Liver (tissue), 3 donors: Measurements from ENCODE around the gene GATAD2B.
A peak's percentile ranks its signal among the peaks of the same experiment; 100 is the strongest.

Experiments used
- TAF1 ChIP-seq: conservative IDR thresholded peaks from 2 replicates; pipeline ENCODE4 v1.6.1; 2016; ENCODE audit warnings: antibody characterized with exemption, mild to moderate bottlenecking
- YY1 ChIP-seq: IDR thresholded peaks from 2 replicates; pipeline ENCODE4 v1.6.1; 2016; ENCODE audit warnings: antibody characterized with exemption, mild to moderate bottlenecking
- TF ChIP-seq, protein P1 (sequence below): IDR thresholded peaks from 2 replicates; pipeline ENCODE4 v1.6.1; 2016; ENCODE audit warnings: antibody characterized with exemption
- TF ChIP-seq, protein P2 (sequence below): fragments of 150-350 bp; IDR thresholded peaks from 2 replicates; pipeline ENCODE4 v1.5.1; 2017; ENCODE audit warnings: improper control_type of control experiment, low read depth, low read length; ENCODE audit not compliant: missing input control
- TF ChIP-seq, protein P3 (sequence below): IDR thresholded peaks from 2 replicates; pipeline ENCODE4 v1.6.1; 2016; ENCODE audit warnings: antibody characterized with exemption
- TF ChIP-seq, protein P4 (sequence below): IDR thresholded peaks from 2 replicates; pipeline ENCODE4 v1.6.1; 2016; ENCODE audit warnings: antibody characterized with exemption, mild to moderate bottlenecking
- donor health status: healthy.
- donor health status: healthy.

DNA sequence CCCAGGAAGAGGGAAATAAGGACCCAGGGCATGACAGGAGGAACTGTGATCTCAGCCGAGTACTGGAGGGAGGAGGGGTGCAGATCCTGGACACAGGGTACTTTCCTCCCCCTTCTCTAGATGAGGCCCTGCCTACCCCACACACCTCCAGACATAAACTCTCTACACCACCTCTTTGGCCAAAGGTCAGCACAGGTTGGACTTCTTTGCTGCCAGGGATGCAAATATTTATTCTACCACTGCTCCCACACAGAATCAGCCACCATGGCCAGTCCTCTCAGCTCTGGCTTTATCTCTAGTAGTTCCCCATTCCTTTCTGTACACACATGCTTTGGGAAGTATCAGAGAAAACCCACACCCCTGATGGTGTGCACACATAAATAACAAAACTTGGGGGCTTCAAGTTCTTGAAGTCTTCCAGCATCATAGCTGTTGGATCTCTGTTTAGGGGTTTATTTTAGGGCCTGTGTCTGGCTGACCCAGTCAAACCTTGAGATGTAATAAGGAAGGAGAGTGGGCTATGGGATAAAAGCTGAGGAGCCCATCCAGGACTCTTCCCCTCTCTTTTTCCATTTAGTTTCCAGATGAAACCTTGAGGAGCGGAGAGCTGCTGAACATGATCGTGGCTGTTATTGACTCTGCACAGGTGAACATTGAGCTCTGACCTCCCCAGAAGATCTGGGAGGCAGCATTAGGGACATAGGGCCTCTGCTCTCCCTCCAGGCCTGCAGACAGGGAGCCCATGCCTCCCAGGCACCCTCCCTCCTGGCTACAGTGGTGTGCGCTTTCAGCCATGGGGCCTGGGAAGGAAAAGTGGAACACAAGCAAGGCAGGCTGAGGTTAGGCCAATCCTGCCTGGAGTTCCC is 154.2 kb downstream of the GATAD2B start:
- TF ChIP-seq, protein P1, sequence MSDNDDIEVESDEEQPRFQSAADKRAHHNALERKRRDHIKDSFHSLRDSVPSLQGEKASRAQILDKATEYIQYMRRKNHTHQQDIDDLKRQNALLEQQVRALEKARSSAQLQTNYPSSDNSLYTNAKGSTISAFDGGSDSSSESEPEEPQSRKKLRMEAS: peak; percentile 78
- TF ChIP-seq, protein P2, sequence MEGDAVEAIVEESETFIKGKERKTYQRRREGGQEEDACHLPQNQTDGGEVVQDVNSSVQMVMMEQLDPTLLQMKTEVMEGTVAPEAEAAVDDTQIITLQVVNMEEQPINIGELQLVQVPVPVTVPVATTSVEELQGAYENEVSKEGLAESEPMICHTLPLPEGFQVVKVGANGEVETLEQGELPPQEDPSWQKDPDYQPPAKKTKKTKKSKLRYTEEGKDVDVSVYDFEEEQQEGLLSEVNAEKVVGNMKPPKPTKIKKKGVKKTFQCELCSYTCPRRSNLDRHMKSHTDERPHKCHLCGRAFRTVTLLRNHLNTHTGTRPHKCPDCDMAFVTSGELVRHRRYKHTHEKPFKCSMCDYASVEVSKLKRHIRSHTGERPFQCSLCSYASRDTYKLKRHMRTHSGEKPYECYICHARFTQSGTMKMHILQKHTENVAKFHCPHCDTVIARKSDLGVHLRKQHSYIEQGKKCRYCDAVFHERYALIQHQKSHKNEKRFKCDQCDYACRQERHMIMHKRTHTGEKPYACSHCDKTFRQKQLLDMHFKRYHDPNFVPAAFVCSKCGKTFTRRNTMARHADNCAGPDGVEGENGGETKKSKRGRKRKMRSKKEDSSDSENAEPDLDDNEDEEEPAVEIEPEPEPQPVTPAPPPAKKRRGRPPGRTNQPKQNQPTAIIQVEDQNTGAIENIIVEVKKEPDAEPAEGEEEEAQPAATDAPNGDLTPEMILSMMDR: no peak
- TF ChIP-seq TAF1: no peak
- TF ChIP-seq, protein P3, sequence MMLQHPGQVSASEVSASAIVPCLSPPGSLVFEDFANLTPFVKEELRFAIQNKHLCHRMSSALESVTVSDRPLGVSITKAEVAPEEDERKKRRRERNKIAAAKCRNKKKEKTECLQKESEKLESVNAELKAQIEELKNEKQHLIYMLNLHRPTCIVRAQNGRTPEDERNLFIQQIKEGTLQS: no peak
- peak; percentile 88 for TF ChIP-seq YY1
- TF ChIP-seq, protein P4, sequence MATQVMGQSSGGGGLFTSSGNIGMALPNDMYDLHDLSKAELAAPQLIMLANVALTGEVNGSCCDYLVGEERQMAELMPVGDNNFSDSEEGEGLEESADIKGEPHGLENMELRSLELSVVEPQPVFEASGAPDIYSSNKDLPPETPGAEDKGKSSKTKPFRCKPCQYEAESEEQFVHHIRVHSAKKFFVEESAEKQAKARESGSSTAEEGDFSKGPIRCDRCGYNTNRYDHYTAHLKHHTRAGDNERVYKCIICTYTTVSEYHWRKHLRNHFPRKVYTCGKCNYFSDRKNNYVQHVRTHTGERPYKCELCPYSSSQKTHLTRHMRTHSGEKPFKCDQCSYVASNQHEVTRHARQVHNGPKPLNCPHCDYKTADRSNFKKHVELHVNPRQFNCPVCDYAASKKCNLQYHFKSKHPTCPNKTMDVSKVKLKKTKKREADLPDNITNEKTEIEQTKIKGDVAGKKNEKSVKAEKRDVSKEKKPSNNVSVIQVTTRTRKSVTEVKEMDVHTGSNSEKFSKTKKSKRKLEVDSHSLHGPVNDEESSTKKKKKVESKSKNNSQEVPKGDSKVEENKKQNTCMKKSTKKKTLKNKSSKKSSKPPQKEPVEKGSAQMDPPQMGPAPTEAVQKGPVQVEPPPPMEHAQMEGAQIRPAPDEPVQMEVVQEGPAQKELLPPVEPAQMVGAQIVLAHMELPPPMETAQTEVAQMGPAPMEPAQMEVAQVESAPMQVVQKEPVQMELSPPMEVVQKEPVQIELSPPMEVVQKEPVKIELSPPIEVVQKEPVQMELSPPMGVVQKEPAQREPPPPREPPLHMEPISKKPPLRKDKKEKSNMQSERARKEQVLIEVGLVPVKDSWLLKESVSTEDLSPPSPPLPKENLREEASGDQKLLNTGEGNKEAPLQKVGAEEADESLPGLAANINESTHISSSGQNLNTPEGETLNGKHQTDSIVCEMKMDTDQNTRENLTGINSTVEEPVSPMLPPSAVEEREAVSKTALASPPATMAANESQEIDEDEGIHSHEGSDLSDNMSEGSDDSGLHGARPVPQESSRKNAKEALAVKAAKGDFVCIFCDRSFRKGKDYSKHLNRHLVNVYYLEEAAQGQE: peak; percentile 64
